GM18505 (cell line): ENCODE results near the gene ABHD3.
"Not testable (repeated sequence)": the region's sequence is repeated elsewhere in the genome, so short reads cannot be mapped to it uniquely, and the experiment has no call there.

Experiments used
- ATAC-seq: cut with Tn5 transposase; IDR thresholded peaks from one replicate; pipeline ENCODE4 v1.9.1; 2021; ENCODE audit not compliant: unreplicated experiment
- POLR2A ChIP-seq: IDR thresholded peaks from 4 replicates; pipeline ENCODE4 v1.6.1; 2011; ENCODE audit warnings: borderline replicate concordance; ENCODE audit not compliant: insufficient read depth, insufficient read length; ENCODE audit errors: extremely low read depth

The ABHD3 gene

DNA sequence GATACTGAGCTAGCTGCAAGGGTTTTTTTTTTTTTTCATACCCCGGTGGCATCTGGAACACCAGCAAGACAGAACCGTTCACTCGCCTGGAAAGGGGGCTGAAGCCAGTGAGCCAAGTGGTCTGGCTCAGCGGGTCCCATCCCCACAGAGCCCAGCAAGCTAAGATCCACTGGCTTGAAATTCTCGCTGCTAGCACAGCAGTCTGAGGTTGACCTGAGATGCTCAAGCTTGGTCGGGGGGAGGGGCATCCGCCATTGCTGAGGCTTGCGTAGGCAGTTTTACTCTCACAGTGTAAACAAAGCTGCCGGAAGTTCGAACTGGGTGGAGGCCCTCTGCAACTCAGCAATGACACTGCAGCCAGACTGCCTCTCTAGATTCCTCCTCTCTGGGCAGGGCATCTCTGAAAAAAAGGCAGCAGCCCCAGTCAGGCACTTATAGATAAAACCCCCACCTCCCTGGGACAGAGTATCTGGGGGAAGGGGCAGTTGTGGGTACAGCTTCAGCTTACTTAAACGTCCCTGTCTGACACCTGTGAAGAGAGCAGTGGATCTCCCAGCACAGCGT is 31.0 kb upstream of the ABHD3 start:
- ATAC-seq: no peak
- no peak for TF ChIP-seq POLR2A

DNA sequence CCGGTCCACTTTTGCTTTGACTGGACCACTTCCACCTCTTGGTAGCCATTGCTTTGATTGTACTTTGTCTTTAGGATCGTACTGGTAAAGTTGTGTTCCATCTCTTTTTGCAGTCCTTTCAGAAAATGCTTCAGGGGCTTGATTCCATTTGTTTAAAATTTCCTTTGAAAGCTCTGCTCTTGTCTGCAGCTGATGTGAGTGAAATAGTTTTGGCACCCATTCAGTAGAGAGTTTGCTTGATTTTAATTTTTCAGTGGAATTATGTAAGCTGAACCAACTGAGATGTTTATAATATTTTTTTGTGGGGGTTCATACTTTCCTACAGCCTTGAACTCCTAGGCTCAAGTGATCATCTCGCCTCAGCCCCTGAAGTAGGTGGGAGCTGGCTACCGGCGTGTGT is 28.4 kb upstream of the ABHD3 start:
- no peak for ATAC-seq
- no peak for TF ChIP-seq POLR2A

GRCh38 chr18:21727702-21728101 is 23.1 kb upstream of the ABHD3 start:
- no peak for TF ChIP-seq POLR2A
- no peak for ATAC-seq

DNA sequence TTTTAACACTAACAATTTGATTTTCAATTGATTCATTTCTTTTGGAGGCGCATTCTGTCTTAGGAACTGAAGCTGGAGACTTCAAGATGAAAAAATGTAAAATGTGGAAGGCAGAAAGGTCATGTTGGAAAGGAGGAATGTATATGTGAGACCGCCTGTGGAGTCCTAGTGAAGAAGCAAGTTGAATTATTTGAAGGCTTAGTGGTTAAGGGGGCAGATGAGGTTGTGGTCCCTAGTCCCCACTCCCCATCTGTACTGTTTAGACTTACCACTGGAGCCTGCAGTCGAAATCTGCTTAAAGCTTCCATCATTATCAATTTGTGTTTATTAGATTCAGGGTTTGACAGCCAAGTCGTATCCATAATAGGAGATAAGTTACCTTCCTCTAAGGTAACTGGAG is 20.6 kb upstream of the ABHD3 start:
- no peak for ATAC-seq
- TF ChIP-seq POLR2A: no peak

- no peak for ATAC-seq
- TF ChIP-seq POLR2A: no peak
Observed at GRCh38 chr18:21722687-21723086, 18.1 kb upstream of the ABHD3 start.

- no peak for TF ChIP-seq POLR2A
- ATAC-seq: no peak
Observed at GRCh38 chr18:21714474-21714873, 9.9 kb upstream of the ABHD3 start.

DNA sequence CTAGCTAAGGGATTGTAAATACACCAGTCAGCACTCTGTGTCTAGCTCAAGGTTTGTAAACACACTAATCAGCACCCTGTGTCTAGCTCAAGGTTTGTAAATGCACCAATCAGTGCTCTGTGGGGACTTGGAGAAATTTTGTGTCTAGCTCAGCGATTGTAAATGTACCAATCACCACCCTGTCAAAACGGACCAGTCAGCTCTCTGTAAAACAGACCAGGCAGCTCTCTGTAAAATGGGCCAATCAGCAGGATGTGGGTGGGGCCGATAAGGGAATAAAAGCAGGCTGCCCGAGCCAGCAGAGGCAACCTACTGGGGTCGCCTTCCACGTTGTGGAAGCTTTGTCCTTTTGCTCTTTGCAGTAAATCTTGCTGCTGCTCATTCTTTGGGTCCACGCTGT is 2.6 kb upstream of the ABHD3 start:
- not testable (repeated sequence) for ATAC-seq

- TF ChIP-seq POLR2A: no peak
- no peak for ATAC-seq
Observed at GRCh38 chr18:21706386-21706865, 1.9 kb upstream of the ABHD3 start.

DNA sequence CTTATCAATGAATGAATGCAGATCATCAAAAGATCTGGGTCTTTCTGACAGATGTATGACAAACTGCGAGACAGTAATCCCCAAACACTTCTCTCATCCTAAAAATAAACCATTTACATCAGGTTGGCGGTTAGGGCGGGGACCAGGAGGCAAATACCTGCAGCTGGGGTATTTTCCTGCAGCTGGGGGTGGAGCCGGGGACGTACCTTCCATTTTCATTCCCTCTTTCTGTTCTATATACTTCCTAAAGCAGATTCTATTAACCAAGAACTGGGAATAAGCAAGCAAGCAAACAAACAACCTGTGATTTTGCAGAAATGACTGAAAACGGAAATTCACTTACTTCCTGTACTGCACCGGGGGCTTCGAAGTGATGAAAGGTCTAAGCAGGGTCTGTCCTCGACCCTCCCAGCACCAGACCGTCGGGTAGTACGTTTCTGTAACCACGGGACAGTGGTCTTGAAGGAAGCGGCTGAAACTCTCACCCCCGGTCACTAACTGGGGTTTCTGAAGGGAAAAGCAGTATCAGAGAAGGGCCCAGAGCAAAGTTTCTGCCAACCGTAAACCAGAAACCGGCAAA is 1.2 kb downstream of the ABHD3 start:
- no peak for TF ChIP-seq POLR2A
- no peak for ATAC-seq

DNA sequence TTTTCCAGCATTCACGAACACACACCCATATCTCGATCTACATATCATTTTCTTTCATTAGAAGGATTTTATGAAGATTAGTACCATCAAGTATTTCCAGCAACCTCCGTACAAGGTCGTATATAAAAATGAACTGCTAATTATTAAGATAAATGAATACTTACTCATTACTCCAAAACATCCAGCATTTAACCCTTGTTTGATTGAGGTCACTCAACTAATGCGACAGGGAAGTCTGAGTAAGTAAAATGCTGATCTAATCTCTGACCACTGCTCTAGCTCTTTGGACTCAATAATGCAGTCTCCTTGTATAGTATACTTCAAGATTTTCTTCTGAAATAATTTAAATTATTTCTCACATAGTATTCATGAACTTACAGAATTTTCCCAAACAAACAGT is 2.0 kb downstream of the ABHD3 start:
- no peak for ATAC-seq
- TF ChIP-seq POLR2A: no peak

GRCh38 chr18:21701621-21702020 is 3.0 kb downstream of the ABHD3 start:
- no peak for ATAC-seq
- TF ChIP-seq POLR2A: no peak

DNA sequence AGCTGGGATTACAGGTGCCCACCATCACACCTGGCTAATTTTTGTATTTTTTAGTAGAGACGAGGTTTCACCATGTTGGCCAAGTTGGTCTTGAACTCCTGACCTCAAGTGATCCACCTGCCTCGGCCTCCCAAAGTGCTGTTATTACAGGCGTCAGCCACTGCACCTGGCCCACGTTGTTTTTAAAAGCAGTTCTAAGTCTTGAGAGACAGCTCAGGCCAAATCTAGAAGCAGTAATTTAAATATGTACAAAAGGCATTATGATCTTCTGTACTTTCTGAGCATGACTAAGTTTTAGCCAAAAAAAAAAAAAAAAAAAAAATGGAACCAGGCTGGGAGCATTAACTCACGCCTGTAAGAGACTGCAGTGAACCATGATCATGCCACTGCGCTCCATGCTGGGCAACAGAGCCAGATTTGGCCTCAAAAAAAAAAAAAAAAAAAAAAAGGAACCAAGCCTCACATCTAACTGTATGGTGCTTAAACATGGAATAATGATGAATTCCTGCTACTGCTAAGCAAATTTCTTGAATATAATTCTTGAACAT is 4.0 kb downstream of the ABHD3 start:
- TF ChIP-seq POLR2A: no peak
- ATAC-seq: no peak

DNA sequence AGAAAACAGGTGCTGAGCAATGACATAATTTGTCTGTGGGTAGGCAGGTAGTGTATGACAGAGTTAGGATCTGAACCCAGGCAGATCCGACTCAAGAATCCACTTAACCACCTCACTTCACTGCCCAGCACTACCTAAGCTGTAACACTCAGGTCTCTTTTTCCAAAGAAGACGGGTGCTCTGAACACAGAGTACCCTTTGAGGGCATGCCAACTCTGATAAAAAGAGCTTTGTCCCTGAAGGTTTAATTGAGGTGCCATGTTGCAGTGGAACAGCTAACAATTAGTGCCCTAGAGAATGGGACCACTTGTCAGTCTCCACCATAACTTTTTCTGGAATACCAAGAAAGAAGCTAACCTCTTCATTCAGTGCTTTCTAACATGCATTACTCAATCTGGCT is 11.3 kb downstream of the ABHD3 start:
- TF ChIP-seq POLR2A: no peak
- no peak for ATAC-seq

GRCh38 chr18:21689736-21690135 is 14.8 kb downstream of the ABHD3 start:
- TF ChIP-seq POLR2A: no peak
- no peak for ATAC-seq

DNA sequence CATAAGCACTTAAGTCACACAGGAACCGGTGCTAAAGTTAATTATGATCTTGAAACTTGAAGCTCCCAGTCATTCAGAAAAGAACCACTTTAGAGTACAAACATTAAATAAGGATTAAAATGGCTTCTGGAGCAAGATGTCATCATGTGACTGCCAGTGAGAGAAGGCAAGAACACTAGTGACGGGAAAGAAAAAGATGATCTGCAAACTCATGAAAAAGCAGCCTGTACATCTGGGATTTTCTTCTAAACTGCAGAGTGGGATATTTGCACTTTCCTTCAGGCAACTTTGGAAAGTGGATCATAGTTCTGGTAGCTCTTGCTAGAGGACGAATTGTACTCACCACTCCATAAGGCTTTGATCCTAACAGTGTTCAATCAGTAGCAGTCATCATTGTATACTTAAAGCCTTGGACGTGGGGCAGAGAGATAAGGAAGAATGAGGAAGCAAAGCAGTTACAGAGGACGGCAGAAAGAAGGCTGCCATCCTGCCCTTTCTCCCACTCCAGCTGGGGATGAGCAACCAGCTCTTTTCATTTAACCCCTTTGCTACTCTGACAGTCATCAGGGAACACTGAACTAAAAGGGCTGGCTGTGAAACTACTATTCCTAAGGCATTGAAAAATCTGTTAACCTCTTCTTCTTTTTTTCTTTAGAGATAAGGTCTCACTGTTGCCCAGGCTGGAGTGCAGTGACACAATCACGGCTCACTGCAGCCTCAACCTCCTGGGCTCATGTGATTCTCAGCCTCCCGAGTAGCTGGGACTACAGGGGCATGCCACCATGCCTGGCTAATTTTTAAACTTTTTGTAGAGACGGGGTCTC is 18.1 kb downstream of the ABHD3 start:
- no peak for TF ChIP-seq POLR2A
- no peak for ATAC-seq

- ATAC-seq: peak; percentile 80
Observed at GRCh38 chr18:21685556-21685981, 19.0 kb downstream of the ABHD3 start.
